Fibroblast of peridontal ligament (primary cell): ENCODE data around the gene HPN.
"Not testable (repeated sequence)": the region's sequence is repeated elsewhere in the genome, so short reads cannot be mapped to it uniquely, and the experiment has no call there.

Source experiments
- DNase-seq: peaks from one replicate; pipeline ENCODE4 v3.0.0-alpha.2; 2010; ENCODE audit errors: extremely low read depth

Gene HPN

DNA sequence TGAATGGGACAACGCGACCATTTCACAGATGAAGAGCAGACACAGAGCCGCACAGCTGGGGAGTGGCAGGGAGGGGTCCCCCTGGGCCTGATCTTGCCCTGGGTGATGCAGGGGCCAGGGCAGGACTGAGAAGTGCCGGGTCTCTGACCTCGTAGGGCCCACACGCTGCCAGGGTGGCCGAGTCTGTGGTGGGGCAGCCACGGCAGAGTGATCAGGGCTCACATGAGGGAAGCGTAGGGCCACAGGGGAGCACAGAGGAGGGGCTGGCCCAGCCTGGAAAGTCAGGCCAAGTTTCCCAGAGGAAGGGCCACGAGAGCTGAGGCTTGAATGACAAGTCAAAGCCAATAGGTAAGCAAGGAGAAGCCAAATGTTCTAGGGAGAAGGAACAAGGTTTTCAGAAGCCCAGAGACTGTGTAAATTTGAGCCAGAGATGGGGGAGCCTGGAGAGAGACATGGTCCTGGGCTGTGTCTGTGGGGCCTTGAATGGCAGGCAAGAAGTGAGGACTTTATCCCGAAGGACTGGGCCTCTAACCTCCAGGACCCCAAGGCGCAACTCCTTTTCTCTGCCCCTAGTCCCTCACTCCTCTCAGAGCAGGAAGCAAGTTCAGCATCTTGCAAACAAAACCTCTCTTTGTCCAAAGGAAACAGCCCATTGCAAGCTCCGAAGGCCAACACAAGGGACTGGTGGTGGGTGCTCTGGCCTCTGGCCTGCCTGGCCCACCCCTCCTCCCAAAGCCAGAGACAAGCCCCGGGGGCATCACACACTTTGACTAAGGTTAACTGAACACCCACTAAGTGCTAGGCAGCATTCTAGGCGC, 42.4 kb downstream of the HPN start:
- no peak for DNase-seq

DNA sequence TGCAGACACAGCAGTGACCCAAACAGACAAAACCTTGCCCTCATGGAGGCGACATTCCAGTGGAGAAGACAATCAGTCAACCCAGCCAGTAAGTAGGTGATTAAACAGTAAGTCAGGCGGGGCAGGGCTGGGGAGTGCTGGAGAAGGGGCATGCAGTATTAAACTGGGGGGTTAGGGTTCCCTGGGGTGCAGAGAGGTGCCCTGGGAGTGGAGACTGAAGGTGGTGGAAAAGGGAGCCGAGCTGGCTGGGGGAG, 42.9 kb downstream of the HPN start:
- no peak for DNase-seq

GRCh38 chr19:35085947-35086346, 44.4 kb downstream of the HPN start:
- DNase-seq, result no peak

GRCh38 chr19:35086455-35086854, 44.9 kb downstream of the HPN start:
- no peak for DNase-seq

GRCh38 chr19:35087393-35087792, 45.9 kb downstream of the HPN start:
- no peak for DNase-seq

- DNase-seq, result peak; percentile 78
Observed at GRCh38 chr19:35088131-35088913, 46.8 kb downstream of the HPN start.

DNA sequence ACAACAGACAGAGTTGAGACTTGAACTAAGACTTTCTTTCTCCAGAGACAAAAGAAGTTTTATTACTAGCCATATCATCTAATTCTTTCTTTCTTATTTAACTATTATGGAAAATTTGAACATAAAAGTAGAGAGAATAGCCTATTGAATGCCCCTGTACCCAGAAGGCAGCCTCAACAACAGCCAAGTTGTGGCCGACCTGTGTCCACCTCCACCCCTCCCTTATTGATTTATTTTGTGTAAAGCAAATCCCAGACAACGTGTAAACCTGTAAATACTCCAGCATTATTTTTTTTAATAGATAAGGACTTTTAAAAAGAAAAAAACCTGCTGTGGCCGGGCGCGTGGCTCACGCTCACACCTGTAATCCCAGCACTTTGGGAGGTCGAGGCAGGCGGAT, 48.0 kb downstream of the HPN start:
- DNase-seq, result no peak

- no peak for DNase-seq
Observed at GRCh38 chr19:35090160-35090505, 48.6 kb downstream of the HPN start.

- DNase-seq, result peak; percentile 65
Observed at GRCh38 chr19:35090506-35091214, 49.1 kb downstream of the HPN start.

DNA sequence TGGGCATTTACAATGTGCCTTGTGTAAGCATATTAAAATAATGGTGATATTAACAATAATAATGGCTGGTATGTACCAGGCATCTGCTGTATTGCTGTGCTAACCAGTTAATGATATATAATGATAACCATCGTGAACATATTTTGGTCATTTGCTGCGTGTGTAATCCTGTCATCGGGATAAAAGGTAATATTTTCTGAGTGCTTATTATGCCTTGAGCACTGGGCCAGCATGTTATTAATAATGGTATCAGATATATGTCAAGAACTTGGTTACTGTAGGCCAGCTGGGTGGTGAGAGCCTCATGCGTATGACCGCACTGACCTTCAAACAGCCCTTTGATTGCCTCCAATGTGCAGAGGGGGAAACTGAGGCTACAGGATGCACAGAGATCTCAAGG, 51.9 kb downstream of the HPN start:
- DNase-seq, result no peak

DNA sequence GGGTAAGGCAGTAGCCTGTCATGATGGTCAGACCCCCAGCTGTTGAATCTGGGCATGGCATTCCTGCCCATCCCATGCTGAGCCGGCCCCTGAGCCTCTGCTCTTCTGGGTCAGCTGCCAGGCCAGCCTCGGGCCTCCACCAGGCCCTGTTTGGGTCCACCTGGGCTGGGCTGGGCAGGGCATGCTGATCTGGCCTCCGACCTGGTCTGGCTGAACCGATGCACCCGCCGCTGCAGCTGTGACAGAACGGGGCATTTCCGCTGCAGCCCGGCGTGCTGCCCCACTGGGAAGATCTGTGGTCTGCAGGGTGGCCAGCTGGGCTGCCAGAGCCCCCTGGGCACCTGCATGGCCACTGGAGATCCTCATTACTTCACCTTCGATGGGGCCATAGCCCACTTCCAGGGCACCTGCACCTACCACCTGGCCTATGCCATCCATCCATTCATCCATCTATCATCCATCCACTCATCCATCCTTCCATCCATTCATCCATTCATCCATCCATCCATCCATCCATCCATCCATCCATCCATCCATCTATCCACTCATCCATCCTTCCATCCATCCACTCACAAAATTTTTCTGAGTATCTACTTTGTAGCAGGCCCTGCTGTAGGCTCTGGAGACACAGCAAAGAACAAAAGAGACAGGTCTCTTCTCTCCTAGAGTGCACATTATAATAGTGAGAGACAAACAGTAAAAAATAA, 52.6 kb downstream of the HPN start:
- DNase-seq, result no peak

- no peak for DNase-seq
Observed at GRCh38 chr19:35094656-35095055, 53.1 kb downstream of the HPN start.

DNA sequence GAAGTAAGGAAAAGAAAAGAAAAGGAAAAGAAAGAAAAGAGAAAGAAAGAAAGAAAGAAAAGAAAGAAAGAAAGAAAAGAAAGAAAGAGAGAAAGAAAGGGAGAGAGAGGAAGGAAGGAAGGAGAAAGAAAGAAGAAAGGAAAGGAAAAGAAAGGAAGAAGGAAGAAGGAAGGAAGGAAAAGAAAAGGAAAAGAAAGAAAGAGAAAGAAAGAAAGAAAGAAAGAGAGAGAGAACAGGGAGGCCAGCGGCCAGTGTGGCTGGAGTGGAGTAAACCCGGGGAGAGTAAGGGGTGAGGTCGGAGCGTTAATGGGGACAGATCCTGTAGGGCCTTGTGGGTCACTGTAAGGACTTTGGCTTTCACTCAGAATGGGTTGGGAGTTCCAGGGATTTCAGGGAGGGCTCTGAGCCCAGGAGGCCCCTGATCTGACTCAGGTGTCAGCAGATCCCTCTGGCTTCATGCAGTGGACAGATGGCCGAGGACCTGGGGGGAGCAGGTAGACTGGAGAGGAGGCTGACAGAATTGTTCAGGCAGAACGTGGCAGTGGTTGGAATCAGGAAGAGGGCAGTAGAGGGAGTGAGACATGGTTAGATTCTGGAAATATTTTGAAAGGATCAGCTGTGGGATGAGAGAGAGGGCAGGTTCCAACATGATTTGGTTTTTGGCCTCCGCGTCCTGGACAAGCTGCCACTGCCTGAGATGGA, 54.3 kb downstream of the HPN start:
- DNase-seq, result no peak

DNA sequence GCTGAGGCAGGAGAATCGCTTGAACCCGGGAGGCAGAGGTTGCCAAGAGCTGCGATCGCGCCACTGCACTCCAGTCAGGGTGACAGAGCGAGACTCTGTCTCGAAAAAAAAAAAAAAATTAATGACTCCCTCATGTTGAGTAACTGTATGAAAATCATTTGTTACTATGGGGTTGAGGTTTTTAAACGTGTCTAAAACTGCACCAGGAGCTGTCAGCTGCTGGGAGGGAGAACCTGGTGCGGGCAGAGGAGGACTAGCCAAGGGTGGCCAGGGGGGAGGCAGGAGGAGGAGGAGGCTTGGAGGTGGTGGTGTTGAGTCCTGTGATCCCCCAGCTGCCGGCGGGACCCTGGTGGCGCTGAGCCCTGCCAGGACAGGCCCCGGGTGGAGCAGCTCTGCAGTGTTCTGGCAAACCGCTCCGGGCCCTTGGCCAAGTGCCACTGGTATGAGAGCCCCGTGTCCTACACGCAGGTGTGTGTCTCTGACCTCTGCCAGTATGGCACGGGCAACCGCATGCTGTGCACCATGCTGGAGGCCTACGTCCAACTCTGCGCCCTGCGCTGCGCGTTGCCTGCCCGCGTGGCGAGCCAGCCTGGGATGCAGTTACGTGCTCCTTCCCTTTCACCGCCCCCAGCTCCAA, 57.0 kb downstream of the HPN start:
- DNase-seq, result no peak

DNA sequence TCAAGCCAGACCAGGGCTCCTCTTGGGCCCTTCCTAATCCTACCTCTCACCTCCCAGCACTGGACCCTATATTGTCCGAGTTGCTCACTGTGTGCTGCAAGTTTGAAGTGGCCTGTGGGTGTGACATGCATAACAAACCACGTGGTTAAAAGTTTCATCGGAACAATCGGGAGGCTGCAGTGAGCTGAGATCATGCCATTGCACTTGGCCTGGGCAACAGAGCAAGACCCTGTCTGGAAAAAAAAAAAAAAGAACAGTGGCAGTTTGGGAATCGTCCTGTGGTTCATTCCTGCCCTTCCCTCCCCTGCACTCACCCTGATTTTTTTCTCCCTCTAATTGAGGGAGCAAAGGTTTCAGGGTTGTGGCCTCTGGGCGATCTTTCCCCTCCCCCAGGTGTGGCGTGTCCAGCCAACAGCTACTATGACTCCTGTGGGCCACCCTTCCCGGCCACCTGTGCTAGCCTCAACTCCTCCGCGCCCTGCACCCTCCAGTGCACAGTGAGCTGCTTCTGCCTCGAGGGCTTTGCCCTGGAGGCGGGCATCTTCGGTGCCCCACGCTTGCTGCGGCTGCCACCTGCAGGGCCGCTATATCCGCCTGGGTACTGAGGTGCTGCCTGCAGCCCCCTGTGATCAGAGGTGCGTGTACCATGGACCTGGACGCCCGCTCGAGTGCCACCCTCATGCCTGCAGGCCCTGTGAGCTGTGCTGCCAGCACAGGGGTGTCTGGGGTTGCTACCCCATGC, 57.8 kb downstream of the HPN start:
- no peak for DNase-seq

DNA sequence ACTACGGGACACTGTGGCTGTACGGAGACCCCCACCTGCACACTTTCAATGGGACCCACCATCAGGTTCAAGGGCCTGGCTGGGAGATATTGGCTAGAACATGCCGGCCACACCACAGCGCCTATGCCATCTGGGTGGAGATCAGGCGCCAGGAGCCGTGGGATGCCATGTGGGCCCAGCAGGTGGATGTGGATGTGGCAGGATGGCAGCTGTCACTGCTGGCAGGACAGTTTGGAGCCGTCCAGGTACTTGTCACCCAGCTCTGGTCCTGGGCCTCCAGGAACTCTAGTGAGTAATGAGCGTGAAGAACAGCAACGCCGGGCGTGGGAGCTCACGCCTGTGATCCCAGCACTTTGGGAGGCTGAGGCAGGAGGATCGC, 58.4 kb downstream of the HPN start:
- no peak for DNase-seq

DNA sequence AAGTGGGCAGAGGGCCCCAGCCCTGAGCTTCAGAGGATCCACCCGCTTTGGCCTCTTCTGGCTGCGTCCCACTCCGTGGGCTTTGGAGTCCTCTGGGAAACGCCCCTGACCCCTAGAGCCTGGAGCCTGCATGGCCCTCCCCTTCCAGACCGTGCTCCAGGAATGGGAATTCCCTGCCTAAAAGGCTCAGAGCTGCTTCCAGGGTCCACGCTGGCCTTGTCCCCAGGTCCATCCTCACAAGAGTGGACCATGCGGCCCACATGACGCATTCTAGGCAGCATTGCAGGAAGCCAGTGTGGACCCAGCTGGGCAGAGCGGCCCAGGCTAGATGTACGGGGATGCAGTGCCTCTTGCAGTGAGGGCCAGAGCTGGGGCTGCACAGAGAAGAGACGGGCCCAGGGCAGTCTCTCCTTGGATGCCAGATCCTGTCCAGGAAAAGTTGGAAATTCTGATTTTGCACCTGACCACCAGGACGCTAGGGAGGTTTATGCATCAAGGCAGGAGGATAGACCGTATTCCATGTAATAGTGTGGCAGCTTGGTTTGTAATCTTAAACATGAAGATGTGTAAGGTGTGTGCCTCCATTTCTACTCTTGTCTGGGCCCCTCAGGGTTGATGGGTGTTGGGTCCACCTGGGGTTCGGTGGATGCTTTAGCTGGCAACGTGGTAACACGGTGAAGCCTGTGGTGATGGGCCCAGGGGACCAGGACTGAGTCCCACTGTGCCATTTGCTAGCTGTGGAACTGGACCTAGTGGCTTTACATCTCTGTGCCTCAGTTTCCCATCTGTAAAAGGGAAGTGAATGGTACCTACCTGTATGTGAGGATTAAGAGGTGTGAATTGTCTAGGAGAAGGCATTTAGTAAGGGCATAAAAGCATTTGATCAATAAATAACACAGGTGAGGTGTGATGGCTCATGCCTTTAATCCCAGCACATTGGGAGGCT, 59.3 kb downstream of the HPN start:
- no peak for DNase-seq

GRCh38 chr19:35101949-35102348, 60.4 kb downstream of the HPN start:
- not testable (repeated sequence) for DNase-seq

DNA sequence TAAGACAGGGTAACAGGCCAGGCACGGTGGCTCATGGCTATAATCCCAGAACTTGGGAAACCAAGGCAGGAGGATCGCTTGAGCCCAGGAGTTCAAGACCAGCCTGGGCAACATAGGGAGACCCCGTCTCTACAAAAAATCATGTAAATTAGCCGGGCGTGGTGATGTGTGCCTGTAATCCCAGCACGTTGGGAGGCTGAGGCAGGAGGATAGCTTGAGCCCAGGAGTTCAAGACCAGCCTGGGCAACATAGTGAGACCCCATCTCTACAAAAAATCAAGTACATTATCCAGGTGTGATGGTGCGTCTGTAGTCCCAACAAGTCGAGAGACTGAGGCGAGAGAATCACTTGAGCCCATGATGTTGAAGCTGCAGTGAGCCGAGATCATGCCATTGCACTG, 62.1 kb downstream of the HPN start:
- not testable (repeated sequence) for DNase-seq
